H1 (cell line): ENCODE data around the gene ZDHHC3. TPM values are rescaled to one million over a fixed set of nuclear protein-coding genes. Genes with fewer than 3 reads are reported as not detected.

Experiments used
- CTCF ChIA-PET: fragments of 300-600 bp; sonication (Branson Sonifier 250); formaldehyde crosslinking; loops from one replicate; lab custom pipeline; 2021; ENCODE audit not compliant: partially characterized antibody; lab: Charles Lee
- POLR2A ChIA-PET: fragments of 300-600 bp; sonication (Branson Sonifier 250); formaldehyde crosslinking; loops from one replicate; lab custom pipeline; 2021; ENCODE audit warnings: inconsistent platforms; ENCODE audit not compliant: partially characterized antibody; lab: Charles Lee
- DNase-seq, 2 experiments: peaks; one replicate each; pipeline versions ENCODE4 v3.0.0 to v3.0.0-alpha.2; 2010 to 2022; ENCODE audit warnings: low spot score in 2 of 2, low read depth in 1 of 2, mixed read lengths in 1 of 2
- FAIRE-seq: peaks from 2 replicates; lab custom pipeline; 2011; peaks lifted over from hg19 to GRCh38; lab: Jason Lieb, UNC
- H2AFZ ChIP-seq: 2 replicates; pipeline ENCODE4 v1.8.1; 2012; ENCODE audit warnings: low read length, inconsistent platforms
- H2AK5ac ChIP-seq: 2 replicates; pipeline ENCODE4 v1.6.1; 2013; ENCODE audit warnings: low read depth, low read length
- H2BK120ac ChIP-seq: replicated peaks from 2 replicates; pipeline ENCODE3; 2013; ENCODE audit warnings: low read depth, low read length, inconsistent platforms
- H2BK12ac ChIP-seq: 2 replicates; pipeline ENCODE4 v1.6.1; 2013; ENCODE audit warnings: low read depth, low read length
- H2BK15ac ChIP-seq: 2 replicates; pipeline ENCODE4 v1.6.1; 2013; ENCODE audit warnings: low read length
- H2BK20ac ChIP-seq: 2 replicates; pipeline ENCODE4 v1.6.1; 2013; ENCODE audit warnings: low read length
- H2BK5ac ChIP-seq: 2 replicates; pipeline ENCODE4 v1.6.1; 2013; ENCODE audit warnings: low read depth, low read length
- H3K14ac ChIP-seq: 2 replicates; pipeline ENCODE4 v1.6.1; 2013; ENCODE audit warnings: inconsistent platforms; ENCODE audit not compliant: insufficient read length
- H3K18ac ChIP-seq: 2 replicates; pipeline ENCODE4 v1.6.1; 2013; ENCODE audit warnings: low read length; ENCODE audit errors: extremely low read depth
- H3K23ac ChIP-seq: 2 replicates; pipeline ENCODE4 v1.6.1; 2013; ENCODE audit warnings: inconsistent platforms; ENCODE audit not compliant: insufficient read length
- H3K23me2 ChIP-seq: 2 replicates; pipeline ENCODE4 v1.6.1; 2013; ENCODE audit warnings: low read depth, low read length
- H3K27ac ChIP-seq: 2 replicates; pipeline ENCODE4 v1.6.1; 2011; ENCODE audit warnings: low read depth, low read length, inconsistent platforms
- H3K27me3 ChIP-seq, 4 experiments: replicated peaks in 1 of 4; 1 replicate in 1 of 4; 2 replicates in 3 of 4; pipeline versions ENCODE4 v1.6.1 to v1.8.1; 2011 to 2013; ENCODE audit warnings: low read length in 3 of 4, mild to moderate bottlenecking in 3 of 4, inconsistent platforms in 2 of 4, mixed read lengths in 2 of 4, moderate library complexity in 1 of 4; ENCODE audit not compliant: control insufficient read depth in 3 of 4, insufficient read depth in 3 of 4; ENCODE audit errors: extremely low read depth in 1 of 4
- H3K36me3 ChIP-seq, 4 experiments: 2 replicates each; pipeline versions ENCODE4 v1.6.1 to v1.8.1; 2011 to 2013; ENCODE audit warnings: mild to moderate bottlenecking in 4 of 4, low read length in 3 of 4, moderate library complexity in 2 of 4, control low read depth in 1 of 4, inconsistent platforms in 1 of 4; ENCODE audit not compliant: insufficient read depth in 4 of 4, control insufficient read depth in 2 of 4
- H3K4ac ChIP-seq: replicated peaks from 2 replicates; pipeline ENCODE3; 2013; ENCODE audit warnings: low read length, low read depth, mixed read lengths, inconsistent platforms; ENCODE audit not compliant: insufficient read length
- H3K4me1 ChIP-seq, 4 experiments: replicated peaks in 1 of 4; 1 replicate in 1 of 4; 2 replicates in 3 of 4; pipeline versions ENCODE4 v1.6.1 to v1.8.1; 2011 to 2013; ENCODE audit warnings: low read length in 3 of 4, inconsistent platforms in 2 of 4, mixed read lengths in 1 of 4; ENCODE audit not compliant: insufficient read depth in 4 of 4, control insufficient read depth in 3 of 4
- H3K4me2 ChIP-seq, 2 experiments: 2 replicates each; pipeline versions ENCODE4 v1.6.1 to v1.8.1; 2011 to 2013; ENCODE audit warnings: low read depth in 2 of 2, low read length in 2 of 2, control low read depth in 1 of 2, inconsistent platforms in 1 of 2, mild to moderate bottlenecking in 1 of 2; ENCODE audit not compliant: insufficient read depth in 1 of 2
- H3K4me3 ChIP-seq, 4 experiments: fragments of 200-600, 300-600 bp in 1 of 4; sonication (generic), shearing (Covaris generic), sonication (Bioruptor Twin) in 1 of 4; 2 replicates each; pipeline versions ENCODE4 v1.5.1 to v1.8.1; 2011 to 2016; ENCODE audit warnings: low read length in 4 of 4, low read depth in 3 of 4, control low read depth in 2 of 4, inconsistent platforms in 2 of 4, mild to moderate bottlenecking in 2 of 4, mixed read lengths in 1 of 4, moderate library complexity in 1 of 4; ENCODE audit not compliant: insufficient read depth in 2 of 4; ENCODE audit errors: extremely low read depth in 1 of 4
- H3K56ac ChIP-seq: replicated peaks from 2 replicates; pipeline ENCODE3; 2013; ENCODE audit warnings: low read depth, mild to moderate bottlenecking, mixed read lengths, low read length, inconsistent platforms; ENCODE audit not compliant: insufficient read length
- H3K79me1 ChIP-seq: 2 replicates; pipeline ENCODE4 v1.6.1; 2013; ENCODE audit warnings: low read depth, low read length, control low read depth
- H3K79me2 ChIP-seq, 2 experiments: 2 replicates each; pipeline versions ENCODE4 v1.6.1 to v1.8.1; 2012 to 2013; ENCODE audit warnings: low read length in 2 of 2, mild to moderate bottlenecking in 2 of 2, inconsistent platforms in 1 of 2; ENCODE audit not compliant: insufficient read depth in 2 of 2, control insufficient read depth in 1 of 2
- H3K9ac ChIP-seq, 4 experiments: replicated peaks in 1 of 4; 1 replicate in 1 of 4; 2 replicates in 3 of 4; pipeline versions ENCODE4 v1.6.1 to v1.8.1; 2011 to 2013; ENCODE audit warnings: low read depth in 3 of 4, low read length in 3 of 4, control low read depth in 2 of 4, mild to moderate bottlenecking in 2 of 4, moderate library complexity in 2 of 4, inconsistent platforms in 1 of 4; ENCODE audit errors: extremely low read depth in 1 of 4
- H3K9me3 ChIP-seq, 2 experiments: 2 replicates each; pipeline versions ENCODE4 v1.6.1 to v1.8.1; 2012 to 2013; ENCODE audit warnings: mild to moderate bottlenecking in 2 of 2, moderate library complexity in 2 of 2, control low read depth in 1 of 2, inconsistent platforms in 1 of 2, low read depth in 1 of 2, low read length in 1 of 2, mixed read lengths in 1 of 2; ENCODE audit not compliant: insufficient read depth in 2 of 2
- H4K20me1 ChIP-seq, 2 experiments: replicated peaks in 1 of 2; 2 replicates each; pipeline versions ENCODE3 to v1.8.1; 2011 to 2013; ENCODE audit warnings: inconsistent platforms in 2 of 2, low read length in 2 of 2, mild to moderate bottlenecking in 1 of 2; ENCODE audit not compliant: insufficient read depth in 2 of 2, control insufficient read depth in 1 of 2
- H4K5ac ChIP-seq: 2 replicates; pipeline ENCODE4 v1.6.1; 2013; ENCODE audit warnings: low read length, low read depth, mixed read lengths, inconsistent platforms; ENCODE audit not compliant: insufficient read length
- H4K8ac ChIP-seq: 2 replicates; pipeline ENCODE4 v1.8.0; 2013; ENCODE audit warnings: mild to moderate bottlenecking, moderate library complexity, low read length, inconsistent platforms; ENCODE audit not compliant: insufficient read depth; ENCODE audit errors: extremely low read depth
- H4K91ac ChIP-seq: replicated peaks from 2 replicates; pipeline ENCODE3; 2013; ENCODE audit warnings: low read length, mixed read lengths, inconsistent platforms; ENCODE audit not compliant: insufficient read length
- ASH2L ChIP-seq: fragments of 200-600, 300-600 bp; sonication (generic); IDR thresholded peaks from one replicate; pipeline ENCODE4 v1.7.1; 2017; ENCODE audit warnings: low read length
- BRCA1 ChIP-seq: IDR thresholded peaks from 2 replicates; pipeline ENCODE4 v1.6.1; 2012; ENCODE audit warnings: low read depth, low read length, improper control_type of control experiment
- CBX8 ChIP-seq: fragments of 300-800, 300-1000 bp; sonication (generic); IDR thresholded peaks from 2 replicates; pipeline ENCODE4 v1.7.1; 2016; ENCODE audit warnings: low read depth, low read length, borderline replicate concordance
- CHD1 ChIP-seq: IDR thresholded peaks from 2 replicates; pipeline ENCODE4 v1.6.1; 2012; ENCODE audit warnings: low read depth, low read length, improper control_type of control experiment
- CTBP2 ChIP-seq: IDR thresholded peaks from 2 replicates; pipeline ENCODE4 v1.7.0; 2011; ENCODE audit warnings: borderline replicate concordance, mild to moderate bottlenecking, moderate library complexity, mixed read lengths, low read length; ENCODE audit not compliant: insufficient read depth, insufficient read length
- JUN ChIP-seq: IDR thresholded peaks from 2 replicates; pipeline ENCODE4 v1.6.1; 2011; ENCODE audit warnings: low read depth, mild to moderate bottlenecking, improper control_type of control experiment, low read length
- NRF1 ChIP-seq: IDR thresholded peaks from 2 replicates; pipeline ENCODE4 v1.6.1; 2011; ENCODE audit warnings: mild to moderate bottlenecking, low read depth, low read length, improper control_type of control experiment
- SP1 ChIP-seq: IDR thresholded peaks from 2 replicates; pipeline ENCODE4 v1.6.1; 2011; ENCODE audit warnings: low read depth, low read length
- SUZ12 ChIP-seq: fragments of 200-600 bp; sonication (generic); IDR thresholded peaks from 2 replicates; pipeline ENCODE4 v1.6.1; 2012; ENCODE audit warnings: mild to moderate bottlenecking, inconsistent platforms, low read length, moderate library complexity, mixed read lengths
- TBP ChIP-seq: IDR thresholded peaks from 2 replicates; pipeline ENCODE4 v1.6.1; 2011; ENCODE audit warnings: low read depth, low read length, improper control_type of control experiment
- TCF12 ChIP-seq: IDR thresholded peaks from 2 replicates; pipeline ENCODE4 v1.6.1; 2011; ENCODE audit warnings: low read depth, mild to moderate bottlenecking, low read length
- ZNF274 ChIP-seq: IDR thresholded peaks from 2 replicates; pipeline ENCODE4 v1.7.0; 2012; ENCODE audit warnings: low read length, borderline replicate concordance; ENCODE audit errors: extremely low read depth
- WGBS, 2 experiments: shearing (Covaris generic) in 1 of 2; methylation state at CpG; one replicate each; pipeline versions ENCODE4 v1.1.6 to v1.1.7; 2013 to 2015; ENCODE audit warnings: low lambda C conversion rate in 2 of 2, mixed read lengths in 2 of 2, inconsistent platforms in 1 of 2, low coverage in 1 of 2, missing lambda C conversion rate in 1 of 2; ENCODE audit not compliant: insufficient replicate concordance in 2 of 2, insufficient coverage in 1 of 2, insufficient read length in 1 of 2; ENCODE audit errors: extremely low coverage in 1 of 2, missing lambda C conversion rate in 1 of 2; 5-methylcytosine and 5-hydroxymethylcytosine counted together
- polyA plus RNA-seq, 7 experiments: library from polyadenylated mRNA; depleted of rRNA in 3 of 7; stranded (reverse) in 5 of 7; unstranded in 2 of 7; fragments of >200 nt in 5 of 7; fragments of 200-250 nt in 2 of 7; gene quantifications; 1 replicate in 5 of 7; 2 replicates in 1 of 7; 4 replicates in 1 of 7; pipeline versions ENCODE4 v1.2.1 to v1.2.3, GENCODE V29; 2011 to 2013; ENCODE audit warnings: missing spikeins in 2 of 7, mixed read lengths in 2 of 7
- total RNA-seq: library from RNA; stranded (reverse); fragmentation: NEBNext Ultra II Directional; extraction: Animal tissue kit (Norgen Biotek cat#: 25700); gene quantifications from 2 replicates; pipeline ENCODE4 v1.2.1, GENCODE V29; 2021
- TF ChIP-seq, protein P1 (sequence below): IDR thresholded peaks from 2 replicates; pipeline ENCODE4 v1.6.1; 2012; ENCODE audit warnings: inconsistent platforms
- TF ChIP-seq, protein P2 (sequence below): IDR thresholded peaks from 2 replicates; pipeline ENCODE4 v1.6.1; 2011; ENCODE audit warnings: low read depth, mild to moderate bottlenecking, low read length; ENCODE audit not compliant: insufficient read depth

The ZDHHC3 gene
- total and polyA plus RNA-seq, 2 of the 8 experiments (the other 6 are each of a cell fraction or from before 2014, with no cell fraction given), result 77.4 to 88.7 TPM

GRCh38 chr3:44996556-44996969 lies 20.6 kb upstream of the ZDHHC3 start:
- ChIA-PET POLR2A (no interaction called here), CTCF (interaction anchor here (1.5 to 1.8 kb wide), 2 partner anchors 9 to 16 kb away, joined by 4 to 5 read pairs; no protein-coding TSS in a partner anchor)
- H2BK5ac ChIP-seq, result no peak overlapping the region
- peaks cover 0 to 31% of the 10 kb centered on the region in 2 experiments; a peak in 2 of 4 replicates for H3K79me2 ChIP-seq
- no peak overlapping the region for H4K5ac ChIP-seq
- H3K36me3 ChIP-seq, result peaks cover 19 to 51% (median 39%) of the 10 kb centered on the region in 4 experiments
- no peak overlapping the region for H2BK120ac ChIP-seq
- H3K56ac ChIP-seq, result no peak overlapping the region
- H2AK5ac ChIP-seq, result no peak overlapping the region
- H2BK20ac ChIP-seq, result no peak overlapping the region
- no peak overlapping the region for H3K4me2 ChIP-seq
- no peak overlapping the region for H2BK15ac ChIP-seq
- H3K4ac ChIP-seq, result no peak overlapping the region
- H3K79me1 ChIP-seq, result peaks cover 4% of the 10 kb centered on the region
- H2AFZ ChIP-seq, result no peak overlapping the region
- H3K14ac ChIP-seq, result no peak overlapping the region
- H3K18ac ChIP-seq, result no peak overlapping the region
- WGBS, 2 experiments, result 89% methylated on average over 3 of the region's 3 CpGs; no CpG with 5 or more reads in 1 of the 2 experiments
- no peak overlapping the region for H2BK12ac ChIP-seq
- peaks cover 4 to 7% (median 6%) of the 10 kb centered on the region in 4 experiments; a peak in 6 of 7 replicates for H3K4me1 ChIP-seq
- no peak overlapping the region for H3K23ac ChIP-seq
- DNase-seq, result no peak
- no peak overlapping the region for H3K27ac ChIP-seq
- no peak overlapping the region for H4K91ac ChIP-seq
- no peaks in the 10 kb centered on the region for H3K27me3 ChIP-seq
- no peak overlapping the region for H3K9ac ChIP-seq
- no peaks in the 10 kb centered on the region; the same call in 1 of the 2 replicates for H3K23me2 ChIP-seq
- H4K8ac ChIP-seq, result no peak overlapping the region
- no peak for FAIRE-seq
- H4K20me1 ChIP-seq, result peaks cover 3 to 12% of the 10 kb centered on the region in 2 experiments
- H3K4me3 ChIP-seq, result no peak overlapping the region
- no peaks in the 10 kb centered on the region for H3K9me3 ChIP-seq
- TF ChIP-seq CBX8, result no peak
- TF ChIP-seq, protein P1, sequence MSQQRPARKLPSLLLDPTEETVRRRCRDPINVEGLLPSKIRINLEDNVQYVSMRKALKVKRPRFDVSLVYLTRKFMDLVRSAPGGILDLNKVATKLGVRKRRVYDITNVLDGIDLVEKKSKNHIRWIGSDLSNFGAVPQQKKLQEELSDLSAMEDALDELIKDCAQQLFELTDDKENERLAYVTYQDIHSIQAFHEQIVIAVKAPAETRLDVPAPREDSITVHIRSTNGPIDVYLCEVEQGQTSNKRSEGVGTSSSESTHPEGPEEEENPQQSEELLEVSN, result no peak
- TF ChIP-seq CHD1, result no peak
- TF ChIP-seq, protein P2, sequence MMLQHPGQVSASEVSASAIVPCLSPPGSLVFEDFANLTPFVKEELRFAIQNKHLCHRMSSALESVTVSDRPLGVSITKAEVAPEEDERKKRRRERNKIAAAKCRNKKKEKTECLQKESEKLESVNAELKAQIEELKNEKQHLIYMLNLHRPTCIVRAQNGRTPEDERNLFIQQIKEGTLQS, result no peak
- no peak for TF ChIP-seq SP1
- TF ChIP-seq TCF12, result no peak
- no peak for TF ChIP-seq CTBP2
- no peak for TF ChIP-seq ZNF274
- no peak for TF ChIP-seq TBP
- no peak for TF ChIP-seq JUN
- TF ChIP-seq SUZ12, result no peak
- TF ChIP-seq BRCA1, result no peak
- TF ChIP-seq NRF1, result no peak
- no peak for TF ChIP-seq ASH2L
